Fibroblast of pulmonary artery (primary cell): ENCODE measurements around the gene PHTF2.

Experiments used
- DNase-seq: peaks from one replicate; pipeline ENCODE4 v3.0.0-alpha.2; 2010; ENCODE audit warnings: low read depth
- H3K4me3 ChIP-seq: replicated peaks from 2 replicates; pipeline ENCODE4 v1.5.1; 2011; ENCODE audit warnings: low read depth, mild to moderate bottlenecking, control low read depth, low read length, moderate library complexity
- CTCF ChIP-seq: IDR thresholded peaks from 2 replicates; pipeline ENCODE4 v1.5.1; 2011; ENCODE audit warnings: mild to moderate bottlenecking, control low read depth, low read length, inconsistent platforms; ENCODE audit errors: missing control alignments

PHTF2 gene

DNA sequence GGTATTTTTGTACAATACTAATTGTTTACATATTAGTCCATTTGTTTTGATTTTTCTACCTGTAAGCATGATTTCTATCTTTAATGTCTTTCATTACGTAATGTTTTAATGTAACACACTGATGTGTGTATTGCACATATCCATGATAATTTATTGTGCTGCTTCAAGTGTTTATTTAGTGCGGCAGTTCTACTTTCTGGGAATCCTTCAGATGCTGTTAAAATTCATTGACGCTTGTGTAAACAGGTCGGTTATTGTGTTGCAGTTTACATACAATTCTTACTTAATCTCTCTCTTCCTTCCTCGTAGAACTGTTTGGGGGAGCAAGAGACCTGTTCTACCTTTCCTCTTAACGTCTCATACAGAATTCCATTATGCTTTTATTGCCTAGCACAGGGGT, 7.2 kb upstream of the PHTF2 start:
- no peak overlapping the region for H3K4me3 ChIP-seq
- no peak for DNase-seq
- TF ChIP-seq CTCF: no peak

DNA sequence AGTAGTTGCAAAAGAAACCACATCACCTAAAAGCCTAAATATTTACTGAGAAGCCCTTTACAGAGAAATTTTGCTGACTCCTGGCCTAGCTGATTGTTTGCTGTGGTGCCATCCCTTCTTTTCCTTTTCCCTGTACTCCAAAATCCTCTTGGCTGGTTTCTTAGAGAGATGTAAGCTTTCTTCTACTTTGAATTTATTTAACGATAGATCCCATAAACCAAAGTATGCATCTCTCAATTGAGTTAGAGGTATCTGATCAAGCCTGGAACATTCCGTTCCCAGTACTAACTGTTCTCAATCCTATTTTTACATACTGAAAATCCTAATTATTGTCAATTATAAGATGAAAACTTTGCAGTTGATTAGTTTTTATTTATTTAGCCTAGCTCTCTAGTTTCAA, 6.6 kb upstream of the PHTF2 start:
- no peak for DNase-seq
- no peak overlapping the region for H3K4me3 ChIP-seq
- no peak for TF ChIP-seq CTCF

- no peak for DNase-seq
- H3K4me3 ChIP-seq: no peak overlapping the region
- no peak for TF ChIP-seq CTCF
These were observed 4.6 kb upstream of the PHTF2 start for GRCh38 chr7:77794000-77794399.

GRCh38 chr7:77796109-77796508, 2.5 kb upstream of the PHTF2 start:
- no peak for DNase-seq
- no peak for TF ChIP-seq CTCF
- no peak overlapping the region for H3K4me3 ChIP-seq

DNA sequence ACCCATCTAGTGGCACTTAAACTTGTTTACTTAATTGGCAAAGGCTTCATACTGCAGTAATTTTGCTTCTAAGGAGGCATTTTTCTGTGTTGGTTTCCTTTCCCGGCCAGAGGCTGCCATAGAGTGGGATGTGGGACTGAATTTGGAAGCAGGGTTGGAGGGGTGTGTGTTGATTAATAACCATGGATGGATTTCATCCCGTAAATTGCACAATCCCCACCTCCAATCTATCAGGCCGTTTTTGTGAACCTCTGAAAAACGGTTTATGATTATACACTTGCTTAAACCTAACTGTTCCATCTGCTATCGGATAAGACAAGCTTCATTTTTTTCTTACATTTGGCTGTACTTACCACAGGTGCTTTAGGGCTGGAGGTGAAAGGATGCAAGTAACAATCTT, 1.6 kb upstream of the PHTF2 start:
- no peak for TF ChIP-seq CTCF
- peak overlapping the region; percentile 99 for H3K4me3 ChIP-seq
- no peak for DNase-seq

- peak overlapping the region; percentile 99 for H3K4me3 ChIP-seq
- peak; percentile 45 for DNase-seq
- TF ChIP-seq CTCF: no peak
These were observed 709 bp upstream of the PHTF2 start for GRCh38 chr7:77797734-77798393.

- peak; percentile 38 for DNase-seq
- TF ChIP-seq CTCF: no peak
- H3K4me3 ChIP-seq: peak overlapping the region; percentile 99
These were observed 748 bp downstream of the PHTF2 start for GRCh38 chr7:77799078-77799964.
